CD14-positive monocyte (primary cell): Measurements from ENCODE around the gene PIR. TPM values are rescaled to one million over a fixed set of nuclear protein-coding genes. Genes with fewer than 3 reads are reported as not detected.

ENCODE experiments used
- DNase-seq, 3 donors: peaks; one replicate each; pipeline ENCODE4 v3.0.0-alpha.2; 2011 to 2022
- H2AFZ ChIP-seq: 2 replicates; pipeline ENCODE4 v1.6.0; 2012; ENCODE audit warnings: mild to moderate bottlenecking, low read depth, low read length, inconsistent platforms; ENCODE audit not compliant: insufficient read depth, poor library complexity, severe bottlenecking
- H3K27ac ChIP-seq, 2 donors: 1 replicate in 1 of 2; 2 replicates in 1 of 2; pipeline ENCODE4 v1.5.1; 2012 to 2013; ENCODE audit warnings: low read length in 2 of 2, control low read depth in 1 of 2, inconsistent platforms in 1 of 2, low read depth in 1 of 2, mild to moderate bottlenecking in 1 of 2
- H3K27me3 ChIP-seq, 2 donors: one replicate each; pipeline versions ENCODE4 v1.6.0 to v1.6.1; 2011 to 2013; ENCODE audit warnings: low read length in 2 of 2; ENCODE audit not compliant: control insufficient read depth in 2 of 2, insufficient read depth in 2 of 2
- H3K36me3 ChIP-seq, 2 donors: replicated peaks in 1 of 2; 1 replicate in 1 of 2; 2 replicates in 1 of 2; pipeline versions ENCODE4 v1.5.1 to v1.6.1; 2012 to 2013; ENCODE audit warnings: low read length in 2 of 2, control low read depth in 1 of 2, inconsistent platforms in 1 of 2, mild to moderate bottlenecking in 1 of 2; ENCODE audit not compliant: insufficient read depth in 2 of 2, control insufficient read depth in 1 of 2
- H3K4me1 ChIP-seq, 2 donors: 1 replicate in 1 of 2; 2 replicates in 1 of 2; pipeline versions ENCODE4 v1.5.1 to v1.6.1; 2012 to 2013; ENCODE audit warnings: low read length in 2 of 2, control low read depth in 1 of 2, inconsistent platforms in 1 of 2, mild to moderate bottlenecking in 1 of 2, moderate library complexity in 1 of 2; ENCODE audit not compliant: insufficient read depth in 2 of 2, control insufficient read depth in 1 of 2
- H3K4me2 ChIP-seq: replicated peaks from 2 replicates; pipeline ENCODE3; 2012; ENCODE audit warnings: low read length, moderate library complexity, mild to moderate bottlenecking; ENCODE audit not compliant: poor library complexity, severe bottlenecking; ENCODE audit errors: extremely low read depth
- H3K4me3 ChIP-seq, 3 experiments: fragments of 200-600 bp in 1 of 3; sonication (generic) in 1 of 3; replicated peaks in 1 of 3; 1 replicate in 2 of 3; 2 replicates in 1 of 3; pipeline ENCODE4 v1.5.1; 2011 to 2013; ENCODE audit warnings: low read length in 3 of 3, mild to moderate bottlenecking in 3 of 3, control low read depth in 2 of 3, low read depth in 2 of 3, inconsistent platforms in 1 of 3, moderate library complexity in 1 of 3
- H3K79me2 ChIP-seq: 2 replicates; pipeline ENCODE4 v1.6.0; 2012; ENCODE audit warnings: mild to moderate bottlenecking, control low read depth, inconsistent platforms, low read length, moderate library complexity; ENCODE audit not compliant: insufficient read depth
- H3K9ac ChIP-seq: 2 replicates; pipeline ENCODE4 v1.6.0; 2017; ENCODE audit warnings: low read length, mild to moderate bottlenecking; ENCODE audit not compliant: insufficient read depth, poor library complexity, severe bottlenecking
- H3K9me3 ChIP-seq, 2 donors: replicated peaks in 1 of 2; 1 replicate in 1 of 2; 2 replicates in 1 of 2; pipeline versions ENCODE4 v1.5.1 to v1.6.1; 2012 to 2013; ENCODE audit warnings: low read length in 2 of 2, control low read depth in 1 of 2; ENCODE audit not compliant: control insufficient read depth in 1 of 2, insufficient read depth in 1 of 2
- H4K20me1 ChIP-seq: 2 replicates; pipeline ENCODE4 v1.6.0; 2012; ENCODE audit warnings: mild to moderate bottlenecking, low read length, control low read depth, moderate library complexity; ENCODE audit not compliant: insufficient read depth
- H3K27ac Mint-ChIP-seq, 7 donors: one replicate each; pipeline ENCODE4 v1.8.0; 2020; ENCODE audit warnings: mild to moderate bottlenecking in 7 of 7, mixed read lengths in 7 of 7, moderate library complexity in 6 of 7, inconsistent platforms in 2 of 7
- H3K27me3 Mint-ChIP-seq, 3 donors: one replicate each; pipeline ENCODE4 v1.8.0; 2021 to 2022; ENCODE audit warnings: low read depth in 3 of 3, mild to moderate bottlenecking in 3 of 3, mixed read lengths in 3 of 3, moderate library complexity in 3 of 3, inconsistent platforms in 1 of 3
- H3K36me3 Mint-ChIP-seq, 2 donors: one replicate each; pipeline ENCODE4 v1.8.0; 2020; ENCODE audit warnings: mixed read lengths in 2 of 2, inconsistent platforms in 1 of 2, mild to moderate bottlenecking in 1 of 2
- H3K4me1 Mint-ChIP-seq: one replicate; pipeline ENCODE4 v1.8.0; 2020; ENCODE audit warnings: mild to moderate bottlenecking, mixed read lengths
- H3K4me3 Mint-ChIP-seq, 2 donors: one replicate each; pipeline ENCODE4 v1.8.0; 2020; ENCODE audit warnings: mild to moderate bottlenecking in 2 of 2, mixed read lengths in 2 of 2, moderate library complexity in 1 of 2
- H3K9me3 Mint-ChIP-seq, 7 donors: one replicate each; pipeline ENCODE4 v1.8.0; 2020 to 2022; ENCODE audit warnings: mixed read lengths in 7 of 7, mild to moderate bottlenecking in 6 of 7, moderate library complexity in 6 of 7, inconsistent platforms in 2 of 7
- CTCF ChIP-seq: fragments of 200-600 bp; IDR thresholded peaks from one replicate; pipeline ENCODE4 v1.8.0; 2022; ENCODE audit warnings: antibody characterized with exemption, mild to moderate bottlenecking
- WGBS: methylation state at CpG from one replicate; pipeline ENCODE4 v1.1.5; 2013; ENCODE audit warnings: missing lambda C conversion rate; ENCODE audit not compliant: insufficient coverage; 5-methylcytosine and 5-hydroxymethylcytosine counted together
- intact Hi-C, 2 donors: fragments of 100-400 bp; cut with micrococcal nuclease; formaldehyde crosslinking; loops; one replicate each; pipeline versions ENCODE4 v1.15.0 to v1.15.1; 2023
- polyA plus RNA-seq, 3 donors: library from polyadenylated mRNA; depleted of rRNA in 1 of 3; unstranded in 2 of 3; stranded (reverse) in 1 of 3; fragments of 300-500 nt in 2 of 3; fragments of >200 nt in 1 of 3; fragmentation: Illumina TruSeq in 2 of 3; gene quantifications; 1 replicate in 2 of 3; 2 replicates in 1 of 3; pipeline ENCODE4 v1.2.3, GENCODE V29; 2012 to 2021

The PIR gene
- polyA plus RNA-seq, 3 donors = 0.05 to 0.23 TPM; not detected in 1

- WGBS = no CpG with 5 or more reads among the region's 2 CpGs
- no peak for TF ChIP-seq CTCF
- H3K27ac Mint-ChIP-seq = no peak overlapping the region
- H3K9ac ChIP-seq = no peak overlapping the region
- no peak overlapping the region for H3K4me3 ChIP-seq
- H3K36me3 ChIP-seq = no peaks in the 10 kb centered on the region
- no peaks in the 10 kb centered on the region for H3K9me3 ChIP-seq
- H3K4me1 Mint-ChIP-seq = peaks cover 6% of the 10 kb centered on the region
- H3K9me3 Mint-ChIP-seq = peaks cover 0 to 3% (median 0%) of the 10 kb centered on the region in 7 donors
- H3K4me3 Mint-ChIP-seq = no peak overlapping the region
- no peaks in the 10 kb centered on the region for H3K36me3 Mint-ChIP-seq
- DNase-seq = no peak
- H3K27me3 ChIP-seq = peaks cover 0 to 24% of the 10 kb centered on the region in 2 donors
- no peak overlapping the region for H3K27ac ChIP-seq
- intact Hi-C loops = no loop called here
- H3K4me1 ChIP-seq = no peaks in the 10 kb centered on the region
- no peaks in the 10 kb centered on the region for H4K20me1 ChIP-seq
- peaks cover 0 to 27% (median 2%) of the 10 kb centered on the region in 3 donors for H3K27me3 Mint-ChIP-seq
- H3K79me2 ChIP-seq = no peaks in the 10 kb centered on the region
- H3K4me2 ChIP-seq = no peak overlapping the region
- H2AFZ ChIP-seq = no peak overlapping the region
Observed at GRCh38 chrX:15410947-15411346, 82.2 kb downstream of the PIR start.

GRCh38 chrX:15410430-15410829 lies 82.7 kb downstream of the PIR start:
- no peaks in the 10 kb centered on the region for H3K4me1 ChIP-seq
- H3K27me3 Mint-ChIP-seq = peaks cover 0 to 32% (median 2%) of the 10 kb centered on the region in 3 donors
- intact Hi-C loops = no loop called here

More at GRCh38 chrX:15410430-15410829, 82.7 kb downstream of the PIR start:
- Mint-ChIP-seq H3K27ac (no peak overlapping the region), H3K4me1 (peaks cover 6% of the 10 kb centered on the region), H3K4me3 (no peak overlapping the region), H3K36me3 (no peaks in the 10 kb centered on the region), H3K9me3 (peaks cover 0 to 3% (median 0%) of the 10 kb centered on the region in 7 donors)
- Histone ChIP-seq H3K27me3 (peaks cover 0 to 24% of the 10 kb centered on the region in 2 donors), H2AFZ (no peak overlapping the region), H3K4me2 (no peak overlapping the region), H3K4me3 (no peak overlapping the region), H3K9ac (no peak overlapping the region), H3K9me3 (no peaks in the 10 kb centered on the region), H3K79me2 (no peaks in the 10 kb centered on the region), H4K20me1 (no peaks in the 10 kb centered on the region), H3K27ac (no peak overlapping the region), H3K36me3 (no peaks in the 10 kb centered on the region)
- no peak for DNase-seq
- TF ChIP-seq CTCF = no peak
